ENCODE measurements around the gene MDN1.

The MDN1 gene

DNA sequence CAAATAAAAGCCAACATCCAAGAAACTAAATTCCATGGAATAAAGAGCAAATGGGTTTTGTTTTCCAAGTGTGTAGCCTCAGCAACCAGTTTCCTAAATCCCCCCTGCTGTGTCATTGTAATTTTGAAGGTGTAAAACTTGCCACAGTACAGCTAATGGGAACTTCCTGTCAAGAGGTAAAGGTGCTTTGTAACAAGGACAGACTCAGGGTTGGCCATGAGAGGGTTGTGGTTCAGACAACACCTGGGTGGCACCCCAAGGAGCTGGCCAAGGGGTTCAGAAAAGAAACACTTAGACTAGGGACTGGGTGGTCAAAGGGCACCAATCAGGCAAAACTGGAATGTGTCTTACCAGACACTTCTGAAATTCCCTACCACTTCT lies 128.7 kb downstream of the MDN1 start:
- no peak for ATAC-seq

DNA sequence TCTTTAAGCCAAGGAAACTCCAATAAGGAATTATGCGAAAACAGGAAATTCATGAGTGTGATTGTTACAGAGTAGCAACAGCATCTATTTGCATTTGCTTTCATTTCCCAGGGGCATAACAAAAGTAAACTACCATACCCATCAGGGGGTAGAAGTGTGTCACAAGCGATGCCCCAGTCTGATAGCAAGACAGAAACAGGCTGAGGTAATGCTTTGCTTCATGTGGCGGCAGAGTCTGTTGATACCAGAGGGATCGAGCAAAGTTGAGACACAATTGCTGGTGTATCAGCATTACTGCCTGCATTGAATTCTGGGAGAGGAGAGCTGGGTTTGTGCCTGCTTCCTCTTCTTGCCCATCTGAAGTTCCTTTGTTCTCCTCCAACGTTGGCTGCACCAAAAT lies 129.9 kb downstream of the MDN1 start:
- no peak for ATAC-seq

DNA sequence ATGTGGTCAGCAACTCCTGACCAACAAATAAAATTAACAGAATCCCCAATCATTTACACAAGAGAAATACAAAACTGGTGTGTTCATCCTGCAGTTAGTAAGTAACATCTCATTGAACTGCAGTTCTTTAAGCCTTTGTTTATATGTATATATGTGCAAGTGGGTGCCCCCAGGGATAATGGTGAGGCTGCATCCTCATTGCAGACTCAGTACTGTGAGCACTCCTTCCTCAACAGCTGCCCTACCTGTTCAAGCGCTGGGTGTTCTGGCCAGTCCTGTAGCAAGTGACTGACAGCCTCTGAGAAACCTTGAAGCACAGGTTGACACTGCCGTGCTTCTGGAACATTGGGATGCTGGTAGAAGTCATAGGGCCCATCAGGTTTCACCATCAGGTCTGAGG lies 131.3 kb downstream of the MDN1 start:
- ATAC-seq: no peak

DNA sequence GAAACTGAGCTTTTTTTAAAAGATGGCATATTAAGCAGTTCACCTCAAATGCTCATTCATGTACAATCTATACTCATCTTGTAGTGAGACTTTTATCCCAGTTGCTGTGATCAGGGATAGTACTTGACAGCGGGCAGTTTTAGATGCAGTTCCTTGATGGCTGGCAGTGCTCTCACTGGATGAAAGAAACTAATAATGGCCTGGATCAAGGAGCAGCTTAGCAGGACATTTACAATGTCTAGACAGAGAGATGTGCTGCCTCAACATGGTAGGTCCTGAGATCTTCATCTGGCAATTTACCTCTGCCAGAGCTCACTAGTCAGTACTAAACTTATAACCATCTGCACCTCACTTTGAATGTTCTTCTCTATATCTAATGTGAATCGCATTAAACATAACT lies 134.3 kb downstream of the MDN1 start:
- no peak for ATAC-seq

DNA sequence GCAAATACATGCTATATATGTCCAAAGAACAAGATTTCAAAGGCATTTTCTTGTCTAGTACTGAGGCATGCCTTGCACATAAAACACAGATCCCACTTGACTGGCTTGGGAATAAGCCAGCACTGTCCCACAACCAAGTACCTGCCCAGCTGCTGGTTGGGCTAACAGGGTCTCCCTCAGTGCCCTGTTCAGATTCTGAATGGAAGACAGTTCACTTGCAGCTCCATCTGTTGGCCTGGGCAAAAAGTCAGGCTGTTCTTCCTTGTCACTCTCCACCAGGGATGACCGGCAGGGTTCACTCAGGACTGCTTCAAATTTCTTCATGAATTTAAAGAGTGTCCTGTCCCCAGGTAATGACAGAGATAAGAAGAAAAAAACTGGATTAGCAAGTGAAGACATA lies 136.6 kb downstream of the MDN1 start:
- no peak for ATAC-seq

DNA sequence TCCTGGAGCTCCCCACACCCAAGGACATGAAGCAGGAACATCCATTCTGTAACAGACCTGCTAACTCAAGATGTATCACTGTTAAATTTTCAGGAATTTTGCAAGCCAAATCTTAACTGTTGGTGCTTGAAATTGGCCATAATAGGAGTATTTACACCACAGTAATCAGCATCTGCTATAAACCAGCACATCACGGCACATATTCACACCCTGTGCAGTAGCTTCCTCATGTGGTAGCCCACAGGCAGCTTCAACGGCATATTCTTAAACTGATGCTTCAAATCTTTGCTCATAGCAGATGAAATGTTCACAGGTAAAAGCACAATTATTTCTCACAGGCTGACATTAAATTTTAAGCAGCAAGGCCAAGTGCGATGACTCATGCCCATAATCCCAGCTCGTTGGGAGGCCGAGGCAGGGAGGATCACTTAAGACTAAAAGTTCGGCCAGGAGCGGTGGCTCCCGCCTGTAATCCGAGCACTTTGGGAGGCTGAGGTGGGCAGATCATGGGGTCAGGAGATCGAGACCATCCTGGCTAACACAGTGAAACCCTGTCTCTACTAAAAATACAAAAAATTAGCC lies 137.5 kb downstream of the MDN1 start:
- ATAC-seq: no peak

DNA sequence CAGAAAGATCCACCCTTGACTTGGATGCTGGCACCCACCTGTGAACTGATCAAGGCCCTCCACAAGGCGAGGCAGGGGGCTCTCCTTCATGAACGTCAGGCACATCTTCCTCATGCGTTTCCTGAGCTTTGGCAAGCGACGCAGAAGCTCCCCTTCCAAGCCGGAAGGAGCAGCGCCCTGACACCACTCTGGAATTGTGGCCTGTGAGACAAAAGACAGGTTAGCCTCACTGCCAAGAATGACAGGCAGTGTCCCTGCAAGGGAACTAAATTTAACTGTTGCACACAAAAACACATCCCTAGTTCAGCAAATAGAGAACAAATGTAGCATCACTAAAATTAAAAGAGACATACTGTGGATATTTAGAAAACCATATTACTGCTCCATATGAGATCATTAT lies 139.0 kb downstream of the MDN1 start:
- ATAC-seq: no peak

DNA sequence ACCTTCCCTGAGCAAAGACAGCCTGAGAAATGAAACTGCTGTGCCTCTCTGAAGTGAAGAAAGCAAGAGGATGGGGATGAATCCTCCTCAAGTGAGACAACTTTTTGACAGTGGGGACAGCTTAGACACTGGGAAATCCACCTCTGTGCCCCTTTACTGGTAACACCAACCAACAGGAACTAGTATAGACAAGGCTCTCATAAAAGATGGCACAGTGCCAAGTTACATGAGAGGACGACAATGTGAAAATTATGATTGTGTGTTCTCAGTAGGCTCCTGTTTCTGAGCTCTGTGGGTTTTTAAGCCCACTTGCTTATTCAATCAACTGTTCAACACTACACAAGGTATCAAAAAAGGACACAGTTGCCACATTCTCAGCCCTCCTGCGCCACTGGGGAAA lies 139.4 kb downstream of the MDN1 start:
- ATAC-seq: no peak

DNA sequence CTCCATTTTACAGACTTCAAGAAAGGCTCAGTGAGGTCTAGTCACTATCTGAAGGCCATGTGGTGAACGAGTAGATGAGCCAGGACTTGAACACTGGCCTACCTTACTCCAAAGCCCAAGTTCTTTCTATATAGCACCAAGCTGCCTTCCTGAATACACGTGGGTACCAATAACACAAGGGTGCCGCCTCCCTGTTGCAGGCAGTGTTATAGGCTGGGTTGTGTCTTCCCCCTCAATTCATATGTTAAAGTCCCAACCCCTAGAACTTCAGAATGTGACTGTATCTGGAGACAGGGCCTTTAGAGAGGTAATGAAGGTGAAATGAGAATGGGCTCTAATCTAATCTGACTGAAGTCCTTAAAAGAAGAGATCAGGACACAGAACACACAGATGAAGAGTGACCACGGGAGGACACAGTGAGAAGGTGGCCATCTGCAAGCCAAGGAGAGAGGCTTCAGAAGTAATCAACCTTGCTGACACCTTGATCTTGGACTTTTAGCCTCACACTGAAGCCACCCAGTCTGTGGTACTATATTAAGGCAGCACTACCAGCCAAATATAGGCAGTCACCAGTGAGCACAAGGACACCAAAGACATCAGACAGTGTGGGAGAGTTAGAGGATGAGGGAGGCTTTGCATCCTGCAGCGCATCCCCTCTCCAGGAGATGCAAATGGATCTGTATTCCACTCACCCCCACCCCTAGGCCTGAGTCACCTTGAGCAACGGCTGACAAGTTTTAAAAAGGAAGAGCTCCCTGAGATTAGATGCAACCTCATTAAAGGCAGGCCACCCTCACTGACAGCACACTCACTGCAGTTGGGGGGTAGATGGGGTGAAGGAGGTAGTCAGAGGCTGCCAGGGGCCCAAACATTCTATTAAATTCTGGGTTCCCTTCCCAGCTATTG lies 140.1 kb downstream of the MDN1 start:
- ATAC-seq: no peak

DNA sequence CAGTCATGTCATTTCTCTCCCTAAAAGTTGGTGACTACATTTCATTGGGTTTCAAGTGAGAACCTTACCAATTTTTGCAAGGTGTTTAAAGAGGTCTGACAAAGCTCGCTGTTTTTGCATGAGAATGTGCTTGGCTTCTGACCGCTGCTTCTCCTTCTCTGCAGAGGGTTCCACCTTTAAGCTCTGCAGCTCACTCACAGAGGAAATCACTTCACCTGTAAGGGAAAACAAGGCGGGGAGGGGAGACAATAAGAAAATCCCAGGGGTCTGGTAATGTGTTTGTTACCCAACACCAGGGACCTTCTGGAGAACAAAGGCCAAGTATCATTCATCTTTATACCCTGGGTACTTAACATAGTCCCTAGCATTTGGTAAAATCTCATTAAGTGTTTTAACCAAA lies 141.1 kb downstream of the MDN1 start:
- ATAC-seq: no peak

DNA sequence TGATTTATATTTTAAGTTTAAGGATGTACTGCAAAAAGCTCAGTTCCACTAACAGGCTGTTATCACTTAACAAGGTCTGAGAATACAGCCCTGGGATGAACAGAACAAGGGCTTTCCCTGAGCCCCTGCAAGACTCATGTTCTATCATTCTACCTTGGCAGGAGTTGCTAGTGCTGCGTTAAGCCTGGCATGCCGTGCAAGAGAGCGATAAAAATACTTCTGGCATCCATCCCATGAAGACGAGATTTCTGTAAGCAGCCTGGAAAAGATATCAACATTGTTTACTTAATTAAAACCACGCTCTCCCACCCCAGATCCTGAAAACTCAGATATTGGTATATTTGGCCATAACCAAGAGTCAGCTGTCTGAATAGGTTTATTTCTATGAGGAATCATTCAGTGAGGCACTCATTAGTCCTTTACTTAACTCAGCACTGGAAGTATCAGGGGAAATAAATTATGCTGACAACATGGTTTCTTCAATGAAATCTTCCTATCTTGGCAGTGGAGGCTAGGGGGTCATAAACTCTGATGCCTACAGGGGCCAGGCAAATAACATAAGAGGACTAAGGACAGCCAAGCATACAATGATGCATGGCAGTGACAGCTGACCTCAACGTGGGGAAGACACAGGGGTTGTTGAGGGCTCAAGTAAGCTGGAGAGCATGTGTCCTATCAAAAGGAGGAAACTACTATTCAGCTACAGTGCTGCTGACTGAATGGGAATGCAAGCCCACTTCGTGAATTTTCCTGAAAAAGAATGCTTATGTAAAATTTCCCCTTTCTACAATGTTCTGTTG lies 143.4 kb downstream of the MDN1 start:
- no peak for ATAC-seq

DNA sequence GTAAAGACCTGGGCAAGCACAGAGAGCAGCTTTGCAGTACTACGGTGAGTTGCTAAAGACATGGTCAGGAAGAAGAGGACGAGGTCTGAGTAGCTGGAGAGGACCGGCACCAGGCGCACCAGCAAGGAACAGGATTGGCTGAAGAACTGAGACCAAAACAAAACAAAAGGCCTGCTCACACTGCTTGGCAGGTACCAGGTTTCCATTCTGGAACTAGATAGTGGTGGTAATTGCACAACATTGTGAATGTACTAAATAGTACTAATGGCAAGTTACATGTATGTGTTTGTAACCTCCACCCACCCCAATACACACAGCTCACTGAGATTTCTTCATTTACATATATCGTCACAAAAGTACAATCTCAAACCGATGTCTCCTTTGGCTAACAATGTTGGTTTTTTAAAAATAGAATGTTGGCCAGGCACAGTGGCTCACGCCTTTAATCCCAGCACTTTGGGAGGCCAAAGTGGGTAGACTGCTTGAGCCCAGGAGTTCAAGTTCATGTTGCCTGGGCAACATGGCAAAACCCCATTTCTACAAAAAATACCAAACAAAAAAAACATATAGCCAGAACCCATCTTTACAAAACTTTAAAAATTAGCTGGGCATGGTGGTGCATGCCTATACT lies 148.5 kb downstream of the MDN1 start:
- no peak for ATAC-seq

DNA sequence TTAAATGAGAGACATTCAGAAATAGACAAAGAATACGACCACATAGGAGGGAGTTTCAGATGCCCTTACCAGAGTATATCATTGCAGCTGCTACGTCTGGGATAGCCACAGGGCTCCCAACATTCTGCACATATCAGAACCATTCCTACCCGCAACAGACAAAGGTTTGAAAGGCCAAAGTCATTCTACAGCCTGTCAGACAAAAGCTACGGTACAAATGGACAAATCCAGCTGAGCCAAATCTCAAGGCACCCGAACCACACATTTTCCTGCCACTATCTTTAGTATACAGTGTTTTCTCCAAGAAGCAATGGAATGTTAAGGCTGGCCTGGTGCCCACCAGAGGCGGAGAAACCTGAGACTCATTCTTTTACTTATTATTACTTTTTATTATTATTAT lies 150.6 kb downstream of the MDN1 start:
- no peak for ATAC-seq

DNA sequence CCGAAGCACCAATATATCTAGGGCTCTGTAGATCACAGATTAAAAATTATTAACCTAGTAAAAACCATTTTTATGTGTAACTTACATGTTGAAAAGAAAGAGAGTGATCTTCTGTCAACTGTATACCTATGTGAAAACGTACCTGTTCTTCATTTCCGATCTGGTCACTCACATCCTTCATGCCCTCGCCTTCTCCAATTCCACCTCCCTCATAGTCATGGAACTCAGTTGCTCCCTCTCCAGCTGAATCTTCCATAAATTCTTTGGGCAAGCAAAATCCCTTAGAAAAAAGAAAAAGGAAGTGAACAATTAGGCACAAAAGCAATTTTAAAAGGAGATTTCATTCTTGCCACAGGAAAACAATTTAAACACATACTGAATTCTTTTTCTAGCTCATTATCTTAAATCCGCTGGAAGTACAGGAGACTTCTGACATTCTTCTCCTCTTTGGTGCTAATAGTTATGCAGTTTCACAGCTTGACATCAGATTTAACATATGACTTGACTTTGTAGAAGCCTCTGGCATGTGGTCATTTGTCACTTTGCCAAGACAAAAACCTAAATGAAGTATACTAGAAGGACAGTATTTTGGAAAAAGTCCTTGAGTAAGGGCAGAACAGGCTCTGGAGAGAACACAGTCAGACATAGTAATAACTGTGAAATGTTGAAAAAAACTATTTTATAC lies 151.6 kb downstream of the MDN1 start:
- no peak for ATAC-seq

DNA sequence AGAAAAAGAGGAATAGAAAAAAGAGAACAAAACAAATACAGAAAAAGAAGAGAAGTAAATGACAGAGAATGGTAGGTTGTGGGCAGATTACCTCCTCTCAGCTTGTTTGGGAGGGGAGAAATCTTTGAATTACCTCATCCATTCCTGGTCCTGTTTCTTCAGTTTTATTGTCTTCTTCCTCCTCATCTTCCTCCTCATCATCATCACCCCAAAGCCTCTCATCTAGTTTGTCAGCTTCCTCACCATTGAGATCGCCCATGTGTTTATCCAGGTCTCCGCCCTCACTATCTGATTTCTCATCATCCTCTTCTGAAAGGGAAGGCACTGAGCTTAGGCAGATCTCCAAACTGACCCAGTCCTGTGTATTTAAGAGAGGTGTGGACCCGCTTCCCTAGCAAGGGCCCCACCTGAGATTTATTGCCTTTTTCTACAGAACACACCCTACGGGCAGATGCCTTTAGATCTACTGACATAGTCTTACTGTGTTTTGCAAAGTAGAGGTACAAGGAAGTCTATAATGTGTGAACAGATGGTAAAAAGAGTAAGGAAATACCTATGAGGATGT lies 156.9 kb downstream of the MDN1 start:
- ATAC-seq: no peak

DNA sequence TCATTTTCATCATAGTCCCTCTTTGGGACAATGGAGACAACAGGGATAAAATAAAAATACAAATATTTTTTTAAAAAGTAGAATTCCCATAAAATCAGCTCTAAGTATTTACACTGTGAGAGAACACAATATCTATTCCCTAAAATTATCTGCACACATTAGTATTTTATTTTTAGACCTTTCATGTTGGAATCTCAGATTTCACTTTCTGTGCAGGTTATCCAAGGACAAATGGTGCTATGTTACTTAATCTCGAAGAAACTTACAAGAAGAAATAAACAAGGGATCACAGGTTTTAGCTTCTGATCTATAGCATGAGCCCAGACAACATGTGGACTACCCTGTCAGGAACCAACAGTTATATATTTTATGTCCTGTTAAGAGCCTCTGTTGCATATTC lies 158.0 kb downstream of the MDN1 start:
- ATAC-seq: no peak

DNA sequence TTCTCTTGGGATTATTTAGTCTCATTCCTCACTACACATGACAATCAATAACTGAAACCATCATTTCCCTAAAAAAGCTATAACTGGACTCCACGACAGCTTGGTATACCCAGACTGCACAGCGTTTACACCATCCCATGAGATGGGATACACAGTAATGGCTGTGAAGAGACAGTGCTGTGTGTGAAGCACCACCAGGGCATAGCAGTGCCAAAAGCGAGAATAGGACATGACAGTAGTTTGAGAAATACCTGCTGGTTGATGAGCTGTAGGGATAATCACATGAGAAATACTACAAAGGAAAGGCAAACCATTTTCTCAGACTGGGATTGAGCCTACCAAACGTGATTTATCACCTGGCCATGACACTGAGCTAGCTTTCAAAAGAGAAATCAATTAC lies 158.6 kb downstream of the MDN1 start:
- no peak for ATAC-seq

DNA sequence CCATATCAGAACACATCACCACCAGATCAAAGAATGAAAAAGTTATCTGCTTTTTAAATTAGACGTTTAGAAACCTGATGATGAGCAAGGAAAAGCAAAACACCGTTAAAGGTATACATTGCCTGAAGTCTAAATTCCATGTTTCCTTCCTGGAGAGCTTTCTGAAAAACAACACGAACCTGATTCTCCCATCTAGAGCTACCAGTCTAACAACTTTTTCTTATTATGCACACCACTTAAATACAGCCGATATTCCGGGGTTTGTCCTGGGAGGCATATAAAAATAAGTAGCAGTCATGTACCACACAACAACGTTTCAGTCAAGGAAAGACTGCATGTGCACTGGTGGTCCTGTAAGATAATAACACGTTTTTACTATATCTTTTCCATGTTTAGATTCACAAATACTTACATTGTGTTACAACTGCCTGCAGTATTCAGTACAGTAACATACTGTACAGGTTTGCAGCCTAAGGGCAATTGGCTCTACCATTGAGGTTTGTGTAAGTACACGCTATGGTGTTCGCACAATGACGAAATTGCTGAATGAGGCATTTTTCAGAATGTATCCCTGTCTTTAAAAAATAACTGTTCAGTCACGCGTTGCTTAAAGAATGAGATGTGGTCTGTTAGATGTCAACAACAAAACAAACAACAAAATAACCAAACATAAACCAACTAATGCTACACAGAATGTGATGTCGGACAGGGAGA lies 162.0 kb downstream of the MDN1 start:
- ATAC-seq: no peak

DNA sequence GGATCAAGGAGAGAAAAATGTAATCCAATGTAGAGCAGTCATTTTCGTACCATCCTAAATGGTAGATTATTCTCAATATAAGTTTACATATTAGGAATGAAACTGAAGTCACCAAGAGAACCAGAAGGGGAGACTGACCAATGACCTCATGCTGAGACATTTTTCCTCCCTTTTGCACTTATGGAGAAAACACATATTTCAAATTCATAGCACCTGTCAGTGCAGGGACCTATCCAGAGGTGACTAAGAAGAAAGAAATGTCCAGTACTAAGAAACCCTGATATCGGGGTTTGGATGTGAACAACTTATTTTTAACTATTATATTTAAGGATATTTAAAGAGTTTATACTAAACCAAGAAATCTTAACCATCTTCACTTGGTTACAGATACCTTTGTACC lies 164.5 kb downstream of the MDN1 start:
- ATAC-seq: no peak

DNA sequence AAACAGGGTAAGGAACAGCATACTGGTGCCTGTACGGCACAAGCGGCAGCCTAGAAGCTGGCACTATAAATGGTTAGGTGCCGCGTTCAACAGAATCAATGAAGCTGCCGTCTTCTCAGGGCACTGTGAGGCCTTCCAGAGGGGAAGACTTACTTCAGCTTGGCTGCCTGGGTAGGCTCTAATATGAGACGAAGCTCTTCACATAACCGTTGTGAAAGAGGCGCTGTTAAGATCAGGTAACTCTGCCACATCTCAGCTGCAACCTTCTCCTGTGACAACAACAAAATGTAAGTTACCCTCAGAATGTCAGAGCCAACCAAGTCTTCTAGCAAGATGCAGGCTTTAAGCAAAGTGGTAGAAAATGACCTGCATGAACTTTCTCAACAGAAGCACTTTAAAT lies 169.0 kb downstream of the MDN1 start:
- ATAC-seq: no peak

DNA sequence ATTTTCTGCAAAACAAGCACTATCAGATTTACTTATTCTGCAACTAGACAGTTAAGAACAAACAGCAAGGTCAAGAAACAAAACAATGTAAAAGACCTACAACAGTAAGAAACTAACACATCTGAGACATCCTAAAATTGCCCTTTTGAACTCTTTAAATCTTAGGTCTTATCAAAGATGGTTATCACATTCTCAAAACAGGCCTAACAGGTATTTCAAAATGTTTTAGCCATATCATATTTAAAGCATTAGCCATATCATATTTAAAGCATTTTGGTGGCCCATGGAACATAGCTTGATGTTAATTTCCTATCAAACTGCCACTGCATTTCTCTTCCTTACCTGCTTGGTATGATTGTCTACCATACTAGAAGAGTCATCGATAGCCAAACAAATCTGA lies 169.9 kb downstream of the MDN1 start:
- no peak for ATAC-seq

DNA sequence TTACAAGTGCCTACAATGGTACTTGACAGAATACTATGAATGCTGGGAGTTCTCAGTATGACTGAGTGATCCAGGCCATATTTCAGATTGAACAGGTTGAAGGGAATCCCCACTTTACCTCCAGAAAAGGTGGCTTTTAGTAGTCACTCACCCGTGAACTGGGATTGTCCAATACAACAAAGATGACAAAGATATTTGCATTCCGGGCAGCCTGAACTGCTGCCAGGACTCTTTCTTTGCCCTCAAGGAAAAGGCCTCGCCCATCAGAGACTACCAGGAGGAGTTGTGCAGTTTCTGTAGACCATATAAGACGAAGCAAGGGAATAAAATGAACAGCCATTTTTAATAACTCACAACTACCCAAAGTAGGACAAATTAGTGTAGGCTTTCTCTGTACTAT lies 174.7 kb downstream of the MDN1 start:
- ATAC-seq: no peak
